Measurements from ENCODE around the gene SUPT4H1.
A peak's percentile ranks its signal among the peaks of the same experiment; 100 is the strongest.

The SUPT4H1 gene

DNA sequence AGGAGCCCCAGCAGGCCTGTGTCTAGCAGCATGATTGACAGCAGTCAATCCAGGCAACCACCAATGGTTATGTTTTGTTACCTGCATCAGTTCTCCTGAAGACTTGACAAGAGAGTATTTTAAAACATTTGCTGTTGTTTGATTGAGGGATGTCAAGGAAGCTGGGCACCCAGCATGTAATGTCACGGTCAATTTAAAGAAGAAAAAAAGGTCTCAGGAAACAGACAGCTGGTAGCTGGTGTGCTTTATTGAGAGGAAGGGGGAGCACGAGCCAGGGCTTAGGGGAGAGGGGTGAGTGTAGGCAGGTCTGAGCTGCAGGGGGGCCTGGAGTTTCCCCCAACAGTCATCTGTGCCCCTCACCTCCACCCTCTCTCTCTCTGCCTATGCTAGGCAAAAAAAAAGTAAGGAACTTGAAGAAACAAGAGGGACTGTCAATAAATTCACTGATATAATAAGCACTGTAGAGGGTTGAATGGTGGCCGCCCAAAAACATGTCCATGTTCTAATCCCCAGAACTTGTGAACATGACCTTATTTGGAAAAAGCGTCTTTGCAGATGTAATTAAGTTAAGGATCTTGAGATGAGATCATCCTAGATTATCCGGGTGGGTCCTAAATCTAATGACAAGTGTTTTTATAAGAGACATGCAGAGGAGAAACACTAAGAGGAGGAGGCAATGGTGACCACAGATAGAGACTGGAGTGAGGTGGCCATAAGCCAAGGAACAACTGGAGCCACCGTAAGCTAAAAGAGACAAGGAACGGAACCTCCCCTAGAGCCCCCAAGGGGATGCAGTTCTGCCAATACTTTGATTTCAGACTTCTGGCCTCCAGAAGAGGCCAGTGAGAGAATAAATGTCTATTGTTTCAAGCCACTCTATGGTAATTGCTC lies 37.9 kb downstream of the SUPT4H1 start:
- TF ChIP-seq RAD21 (IDR thresholded peaks at IDR 0.05; ENCODE audit: low read depth) (no peak), NFIC (IDR thresholded peaks at IDR 0.05) (no peak), EP300 (IDR thresholded peaks at IDR 0.05; ENCODE audit: borderline replicate concordance) (no peak), TEAD4 (IDR thresholded peaks at IDR 0.05) (no peak), YY1 (IDR thresholded peaks at IDR 0.05; ENCODE audit: low read depth) (no peak), CREB1 (IDR thresholded peaks at IDR 0.05; ENCODE audit: low read depth) (no peak), TAF1 (IDR thresholded peaks at IDR 0.05; ENCODE audit: low read depth) (no peak), EGR1 (IDR thresholded peaks at IDR 0.05) (no peak), TCF12 (IDR thresholded peaks at IDR 0.05; ENCODE audit: low read depth) (no peak), FOXM1 (IDR thresholded peaks at IDR 0.05; ENCODE audit: borderline replicate concordance, low read depth) (no peak), CEBPB (IDR thresholded peaks at IDR 0.05) (no peak)
- TF ChIP-seq, protein P1, sequence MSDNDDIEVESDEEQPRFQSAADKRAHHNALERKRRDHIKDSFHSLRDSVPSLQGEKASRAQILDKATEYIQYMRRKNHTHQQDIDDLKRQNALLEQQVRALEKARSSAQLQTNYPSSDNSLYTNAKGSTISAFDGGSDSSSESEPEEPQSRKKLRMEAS (IDR thresholded peaks at IDR 0.05): no peak
- TF ChIP-seq, protein P2, sequence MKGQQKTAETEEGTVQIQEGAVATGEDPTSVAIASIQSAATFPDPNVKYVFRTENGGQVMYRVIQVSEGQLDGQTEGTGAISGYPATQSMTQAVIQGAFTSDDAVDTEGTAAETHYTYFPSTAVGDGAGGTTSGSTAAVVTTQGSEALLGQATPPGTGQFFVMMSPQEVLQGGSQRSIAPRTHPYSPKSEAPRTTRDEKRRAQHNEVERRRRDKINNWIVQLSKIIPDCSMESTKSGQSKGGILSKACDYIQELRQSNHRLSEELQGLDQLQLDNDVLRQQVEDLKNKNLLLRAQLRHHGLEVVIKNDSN (IDR thresholded peaks at IDR 0.05): no peak
- TF ChIP-seq, protein P3, sequence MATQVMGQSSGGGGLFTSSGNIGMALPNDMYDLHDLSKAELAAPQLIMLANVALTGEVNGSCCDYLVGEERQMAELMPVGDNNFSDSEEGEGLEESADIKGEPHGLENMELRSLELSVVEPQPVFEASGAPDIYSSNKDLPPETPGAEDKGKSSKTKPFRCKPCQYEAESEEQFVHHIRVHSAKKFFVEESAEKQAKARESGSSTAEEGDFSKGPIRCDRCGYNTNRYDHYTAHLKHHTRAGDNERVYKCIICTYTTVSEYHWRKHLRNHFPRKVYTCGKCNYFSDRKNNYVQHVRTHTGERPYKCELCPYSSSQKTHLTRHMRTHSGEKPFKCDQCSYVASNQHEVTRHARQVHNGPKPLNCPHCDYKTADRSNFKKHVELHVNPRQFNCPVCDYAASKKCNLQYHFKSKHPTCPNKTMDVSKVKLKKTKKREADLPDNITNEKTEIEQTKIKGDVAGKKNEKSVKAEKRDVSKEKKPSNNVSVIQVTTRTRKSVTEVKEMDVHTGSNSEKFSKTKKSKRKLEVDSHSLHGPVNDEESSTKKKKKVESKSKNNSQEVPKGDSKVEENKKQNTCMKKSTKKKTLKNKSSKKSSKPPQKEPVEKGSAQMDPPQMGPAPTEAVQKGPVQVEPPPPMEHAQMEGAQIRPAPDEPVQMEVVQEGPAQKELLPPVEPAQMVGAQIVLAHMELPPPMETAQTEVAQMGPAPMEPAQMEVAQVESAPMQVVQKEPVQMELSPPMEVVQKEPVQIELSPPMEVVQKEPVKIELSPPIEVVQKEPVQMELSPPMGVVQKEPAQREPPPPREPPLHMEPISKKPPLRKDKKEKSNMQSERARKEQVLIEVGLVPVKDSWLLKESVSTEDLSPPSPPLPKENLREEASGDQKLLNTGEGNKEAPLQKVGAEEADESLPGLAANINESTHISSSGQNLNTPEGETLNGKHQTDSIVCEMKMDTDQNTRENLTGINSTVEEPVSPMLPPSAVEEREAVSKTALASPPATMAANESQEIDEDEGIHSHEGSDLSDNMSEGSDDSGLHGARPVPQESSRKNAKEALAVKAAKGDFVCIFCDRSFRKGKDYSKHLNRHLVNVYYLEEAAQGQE (IDR thresholded peaks at IDR 0.05; ENCODE audit: low read depth): no peak

DNA sequence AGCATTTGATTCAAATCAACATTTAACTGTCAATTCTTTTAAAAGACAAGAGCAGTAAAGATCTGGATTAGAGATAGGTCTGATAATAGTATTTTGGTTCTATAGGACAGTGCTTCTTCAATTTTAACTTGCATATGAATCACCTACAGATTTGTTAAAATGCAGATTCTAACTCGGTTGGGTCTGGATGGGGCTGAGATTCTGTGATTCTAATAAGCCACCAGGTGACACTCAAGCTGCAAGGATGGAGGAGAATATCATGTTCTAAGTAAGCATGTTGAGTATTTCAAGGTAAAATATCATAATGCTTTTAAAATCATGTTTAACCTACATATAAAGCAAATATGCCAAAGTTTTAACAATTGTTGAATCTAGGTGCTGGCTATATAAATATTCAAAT lies 39.2 kb downstream of the SUPT4H1 start:
- TF ChIP-seq NFIC (IDR thresholded peaks at IDR 0.05) (no peak), RAD21 (IDR thresholded peaks at IDR 0.05; ENCODE audit: low read depth) (peak; percentile 30; the same call in 1 of the 2 replicates)

DNA sequence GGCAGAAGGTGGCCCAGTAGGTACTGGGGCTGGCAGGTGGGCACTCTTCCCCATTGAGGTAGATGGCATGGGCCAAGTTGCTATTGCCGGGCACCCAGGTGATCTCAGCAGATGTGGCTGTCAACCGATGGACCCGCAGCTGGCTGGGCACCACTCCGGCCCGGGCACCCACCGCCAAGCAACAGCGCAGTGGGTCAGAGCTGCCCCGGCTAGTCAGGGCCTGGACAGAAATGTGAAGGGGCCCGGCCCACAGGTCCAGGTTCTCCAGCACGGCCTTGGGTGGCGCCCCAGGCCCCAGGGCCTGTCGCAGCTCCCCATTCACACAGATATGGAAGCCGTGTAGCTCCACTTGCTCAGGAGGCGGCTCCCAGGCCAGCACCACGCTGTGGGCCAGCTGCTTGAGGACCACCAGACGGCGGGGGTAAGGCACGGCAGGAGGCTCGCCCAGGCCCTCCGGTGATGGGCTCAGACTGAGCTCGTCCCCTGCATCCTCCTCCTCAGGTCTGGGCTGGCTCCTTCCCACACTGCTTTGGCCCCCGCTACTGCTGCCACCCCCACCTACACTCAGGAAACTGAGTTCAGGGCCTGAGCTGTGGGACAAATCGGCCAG lies 39.9 kb downstream of the SUPT4H1 start:
- TF ChIP-seq NFIC (IDR thresholded peaks at IDR 0.05) (no peak), TCF12 (IDR thresholded peaks at IDR 0.05; ENCODE audit: low read depth) (no peak)

DNA sequence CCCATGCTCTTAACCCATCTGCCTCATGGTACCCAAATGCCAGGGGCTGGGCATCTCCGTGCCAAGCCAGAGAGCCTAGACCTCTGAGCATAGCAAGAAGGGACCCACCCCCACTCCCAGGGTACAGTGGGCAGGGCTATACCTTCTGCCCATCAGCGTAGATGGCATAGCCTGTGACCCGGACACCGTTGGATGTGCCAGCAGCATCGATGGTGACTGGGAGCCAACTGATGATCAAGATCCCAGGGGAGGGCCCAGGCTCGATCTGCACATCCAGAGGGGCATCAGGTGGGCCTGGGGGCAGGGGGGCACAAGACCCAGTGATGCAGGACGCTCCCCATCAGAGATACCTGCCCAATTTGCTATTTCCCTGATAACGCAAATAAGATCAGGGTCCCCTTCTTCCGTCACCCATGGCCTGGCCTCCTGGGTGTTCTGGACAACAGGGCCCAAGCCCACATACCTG lies 40.5 kb downstream of the SUPT4H1 start:
- no peak for TF ChIP-seq CEBPB (IDR thresholded peaks at IDR 0.05)
- TF ChIP-seq CREB1 (IDR thresholded peaks at IDR 0.05; ENCODE audit: low read depth): no peak
- no peak for TF ChIP-seq NFIC (IDR thresholded peaks at IDR 0.05)
- TF ChIP-seq FOXM1 (IDR thresholded peaks at IDR 0.05; ENCODE audit: borderline replicate concordance, low read depth): no peak
- TF ChIP-seq EP300 (IDR thresholded peaks at IDR 0.05; ENCODE audit: borderline replicate concordance): no peak
- TF ChIP-seq ZBTB7A (IDR thresholded peaks at IDR 0.05; ENCODE audit: low read depth): no peak
- no peak for TF ChIP-seq TCF12 (IDR thresholded peaks at IDR 0.05; ENCODE audit: low read depth)
- no peak for TF ChIP-seq YY1 (IDR thresholded peaks at IDR 0.05; ENCODE audit: low read depth)
- no peak for TF ChIP-seq EGR1 (IDR thresholded peaks at IDR 0.05)
- no peak for TF ChIP-seq TAF1 (IDR thresholded peaks at IDR 0.05; ENCODE audit: low read depth)
- TF ChIP-seq TEAD4 (IDR thresholded peaks at IDR 0.05): no peak
- TF ChIP-seq, protein P3 (IDR thresholded peaks at IDR 0.05; ENCODE audit: low read depth): no peak
- TF ChIP-seq RAD21 (IDR thresholded peaks at IDR 0.05; ENCODE audit: low read depth): no peak
- TF ChIP-seq, protein P1 (IDR thresholded peaks at IDR 0.05): no peak
- TF ChIP-seq, protein P2 (IDR thresholded peaks at IDR 0.05): no peak

DNA sequence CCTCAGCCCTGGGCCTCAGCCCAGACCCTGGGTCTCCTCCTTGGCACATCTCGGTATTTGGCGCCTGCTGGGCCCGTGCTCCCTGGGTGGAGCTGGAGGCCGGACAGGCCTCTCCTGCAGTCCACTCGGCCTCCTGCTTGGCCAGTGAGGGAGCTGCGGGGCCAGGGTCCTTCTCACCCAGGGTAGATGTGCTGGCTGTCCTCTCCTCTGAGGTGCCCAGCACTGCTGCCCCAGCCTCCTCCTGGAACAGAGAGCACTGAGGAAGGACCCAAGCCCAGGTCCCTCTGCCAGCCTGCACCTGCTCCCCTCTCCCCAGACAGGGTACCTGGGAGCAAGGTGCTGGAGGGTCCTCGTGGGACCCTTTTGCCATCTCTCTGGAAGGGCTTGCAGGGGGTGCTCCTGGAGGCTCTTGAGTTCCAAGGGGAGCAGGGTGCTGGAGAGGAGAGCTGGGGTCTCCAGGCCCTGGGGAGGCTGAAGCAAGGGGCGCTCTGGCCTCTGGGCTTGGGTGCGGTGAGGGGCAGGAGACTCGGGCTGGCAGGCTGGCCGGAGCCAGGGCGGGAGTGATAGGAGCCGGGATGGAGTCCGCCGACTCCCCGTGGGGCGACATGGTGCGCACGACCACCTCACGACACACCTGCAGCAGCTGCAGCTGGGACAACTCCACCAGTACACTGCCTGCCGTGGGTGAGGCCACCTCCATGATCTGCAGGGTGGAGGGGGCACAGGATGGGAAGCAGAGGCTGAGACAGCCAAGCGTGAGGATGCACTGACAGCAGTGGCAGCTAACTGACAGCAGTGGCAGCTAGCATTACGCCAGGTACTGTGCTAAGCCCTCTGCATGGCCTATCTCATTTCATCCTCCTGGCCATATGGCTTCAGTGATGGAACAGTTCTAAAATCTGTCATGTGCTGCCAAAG lies 41.2 kb downstream of the SUPT4H1 start:
- TF ChIP-seq YY1 (IDR thresholded peaks at IDR 0.05; ENCODE audit: low read depth) (no peak), EP300 (IDR thresholded peaks at IDR 0.05; ENCODE audit: borderline replicate concordance) (no peak), NFIC (IDR thresholded peaks at IDR 0.05) (no peak), TEAD4 (IDR thresholded peaks at IDR 0.05) (no peak)
- TF ChIP-seq, protein P2 (IDR thresholded peaks at IDR 0.05): no peak

Data from Ishikawa (cell line).